HepG2 (cell line): ENCODE measurements around the gene F12. TPM values are rescaled to one million over a fixed set of nuclear protein-coding genes. Genes with fewer than 3 reads are reported as not detected.

Experiments used
- ESRRA ChIP-seq: sonication (generic); formaldehyde crosslinking; IDR thresholded peaks from 2 replicates; pipeline ENCODE4 v1.5.1; 2020; ENCODE audit warnings: mild to moderate bottlenecking, low read depth, missing genetic modification reagents
- FOXK1 ChIP-seq: sonication (generic); formaldehyde crosslinking; IDR thresholded peaks from 2 replicates; pipeline ENCODE4 v1.4.0; 2020; ENCODE audit warnings: low read depth, missing genetic modification reagents, borderline replicate concordance
- FOXK2 ChIP-seq: fragments of 450-650 bp; IDR thresholded peaks from 2 replicates; pipeline ENCODE4 v1.6.1; 2016
- GABPB1 ChIP-seq: IDR thresholded peaks from 2 replicates; pipeline ENCODE4 v1.6.1; 2016; ENCODE audit warnings: mild to moderate bottlenecking, missing genetic modification reagents, moderate library complexity, missing compliant biosample characterization
- GLI4 ChIP-seq: sonication (generic); formaldehyde crosslinking; IDR thresholded peaks from 2 replicates; pipeline ENCODE4 v1.5.1; 2020; ENCODE audit warnings: missing genetic modification reagents, mild to moderate bottlenecking, moderate library complexity, borderline replicate concordance
- HNF1B ChIP-seq: sonication (generic); formaldehyde crosslinking; IDR thresholded peaks from 2 replicates; pipeline ENCODE4 v1.5.1; 2020; ENCODE audit warnings: mild to moderate bottlenecking, moderate library complexity, missing genetic modification reagents
- HNF4A ChIP-seq: sonication (generic); formaldehyde crosslinking; IDR thresholded peaks from 2 replicates; pipeline ENCODE4 v1.4.0; 2020; ENCODE audit warnings: missing genetic modification reagents
- JARID2 ChIP-seq: sonication (generic); formaldehyde crosslinking; IDR thresholded peaks from 2 replicates; pipeline ENCODE4 v1.8.1; 2023; ENCODE audit warnings: missing genetic modification reagents, inconsistent platforms; ENCODE audit not compliant: insufficient replicate concordance
- MED1 ChIP-seq: sonication (generic); formaldehyde crosslinking; IDR thresholded peaks from 2 replicates; pipeline ENCODE4 v1.4.0; 2020; ENCODE audit warnings: missing genetic modification reagents
- RAD21 ChIP-seq: fragments of 450-650 bp; formaldehyde crosslinking; IDR thresholded peaks from 2 replicates; pipeline ENCODE4 v1.5.0; 2020; ENCODE audit warnings: mild to moderate bottlenecking
- RAD51 ChIP-seq: fragments of 450-650 bp; IDR thresholded peaks from 2 replicates; pipeline ENCODE4 v1.6.1; 2016; ENCODE audit warnings: borderline replicate concordance
- SUZ12 ChIP-seq: fragments of 150-350 bp; IDR thresholded peaks from 2 replicates; pipeline ENCODE4 v1.6.1; 2014; ENCODE audit warnings: low read depth, low read length
- ZFAT ChIP-seq: sonication (generic); formaldehyde crosslinking; conservative IDR thresholded peaks from 2 replicates; pipeline ENCODE4 v1.8.1; 2023; ENCODE audit warnings: missing genetic modification reagents, inconsistent platforms
- ZFP36L1 ChIP-seq: sonication (generic); formaldehyde crosslinking; IDR thresholded peaks from 2 replicates; pipeline ENCODE4 v1.8.0; 2022; ENCODE audit warnings: mild to moderate bottlenecking, missing genetic modification reagents, moderate library complexity
- ZFX ChIP-seq: sonication (generic); formaldehyde crosslinking; IDR thresholded peaks from 2 replicates; pipeline ENCODE4 v1.4.0; 2020; ENCODE audit warnings: mild to moderate bottlenecking, low read depth, missing genetic modification reagents, moderate library complexity
- ZNF124 ChIP-seq: sonication (generic); formaldehyde crosslinking; IDR thresholded peaks from 2 replicates; pipeline ENCODE4 v1.4.0; 2020; ENCODE audit warnings: missing genetic modification reagents
- ZNF142 ChIP-seq: sonication (generic); formaldehyde crosslinking; IDR thresholded peaks from 2 replicates; pipeline ENCODE4 v1.4.0; 2020; ENCODE audit warnings: missing genetic modification reagents
- ZNF792 ChIP-seq: IDR thresholded peaks from 2 replicates; pipeline ENCODE4 v1.6.1; 2016
- polyA plus RNA-seq, 8 experiments: library from polyadenylated mRNA; depleted of rRNA in 3 of 8; stranded (reverse) in 7 of 8; unstranded in 1 of 8; fragments of >200 nt; fragmentation: Illumina TruSeq in 4 of 8; extraction: Trizol in 4 of 8; gene quantifications; 2 replicates each; pipeline versions ENCODE4 v1.2.1 to v1.2.3, GENCODE V29; 2011 to 2016; ENCODE audit warnings: low read depth in 4 of 8, missing spikeins in 1 of 8, mixed read lengths in 1 of 8; ENCODE audit not compliant: insufficient read depth in 1 of 8
- total RNA-seq, 5 experiments: library from RNA; depleted of rRNA; stranded (reverse); fragments of >200 nt; fragmentation: Illumina TruSeq; extraction: Trizol; gene quantifications; 2 replicates each; pipeline ENCODE4 v1.2.3, GENCODE V29; 2016; ENCODE audit warnings: low read depth in 1 of 5
- TF ChIP-seq, protein P1 (sequence below): sonication (generic); formaldehyde crosslinking; IDR thresholded peaks from 2 replicates; pipeline ENCODE4 v1.8.1; 2022; ENCODE audit warnings: mild to moderate bottlenecking, missing genetic modification reagents
- TF ChIP-seq, protein P2 (sequence below): sonication (generic); formaldehyde crosslinking; IDR thresholded peaks from 2 replicates; pipeline ENCODE4 v1.4.0; 2020; ENCODE audit warnings: missing genetic modification reagents

F12 gene
- total and polyA plus RNA-seq, 2 of the 13 experiments (the other 11 are each of a cell fraction or from before 2014, with no cell fraction given): 2.5 to 3.0 TPM

- TF ChIP-seq, protein P1, sequence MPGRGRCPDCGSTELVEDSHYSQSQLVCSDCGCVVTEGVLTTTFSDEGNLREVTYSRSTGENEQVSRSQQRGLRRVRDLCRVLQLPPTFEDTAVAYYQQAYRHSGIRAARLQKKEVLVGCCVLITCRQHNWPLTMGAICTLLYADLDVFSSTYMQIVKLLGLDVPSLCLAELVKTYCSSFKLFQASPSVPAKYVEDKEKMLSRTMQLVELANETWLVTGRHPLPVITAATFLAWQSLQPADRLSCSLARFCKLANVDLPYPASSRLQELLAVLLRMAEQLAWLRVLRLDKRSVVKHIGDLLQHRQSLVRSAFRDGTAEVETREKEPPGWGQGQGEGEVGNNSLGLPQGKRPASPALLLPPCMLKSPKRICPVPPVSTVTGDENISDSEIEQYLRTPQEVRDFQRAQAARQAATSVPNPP (CRISPR knock-in tag): no peak
- 0 out of 2 replicates have a peak, but pooled peaks have one; percentile 2 for TF ChIP-seq ZFAT
- TF ChIP-seq FOXK2: no peak
- TF ChIP-seq GABPB1 (CRISPR knock-in tag): peak; percentile 78; the same call in 1 of the 2 replicates
- peak; percentile 26; the same call in 1 of the 2 replicates for TF ChIP-seq FOXK1 (CRISPR knock-in tag)
- peak; percentile 97 for TF ChIP-seq RAD21 (CRISPR knock-in tag)
- TF ChIP-seq SUZ12: no peak
- no peak for TF ChIP-seq RAD51
- TF ChIP-seq HNF4A (CRISPR knock-in tag): peak; percentile 12; the same call in 1 of the 2 replicates
- TF ChIP-seq, protein P2, sequence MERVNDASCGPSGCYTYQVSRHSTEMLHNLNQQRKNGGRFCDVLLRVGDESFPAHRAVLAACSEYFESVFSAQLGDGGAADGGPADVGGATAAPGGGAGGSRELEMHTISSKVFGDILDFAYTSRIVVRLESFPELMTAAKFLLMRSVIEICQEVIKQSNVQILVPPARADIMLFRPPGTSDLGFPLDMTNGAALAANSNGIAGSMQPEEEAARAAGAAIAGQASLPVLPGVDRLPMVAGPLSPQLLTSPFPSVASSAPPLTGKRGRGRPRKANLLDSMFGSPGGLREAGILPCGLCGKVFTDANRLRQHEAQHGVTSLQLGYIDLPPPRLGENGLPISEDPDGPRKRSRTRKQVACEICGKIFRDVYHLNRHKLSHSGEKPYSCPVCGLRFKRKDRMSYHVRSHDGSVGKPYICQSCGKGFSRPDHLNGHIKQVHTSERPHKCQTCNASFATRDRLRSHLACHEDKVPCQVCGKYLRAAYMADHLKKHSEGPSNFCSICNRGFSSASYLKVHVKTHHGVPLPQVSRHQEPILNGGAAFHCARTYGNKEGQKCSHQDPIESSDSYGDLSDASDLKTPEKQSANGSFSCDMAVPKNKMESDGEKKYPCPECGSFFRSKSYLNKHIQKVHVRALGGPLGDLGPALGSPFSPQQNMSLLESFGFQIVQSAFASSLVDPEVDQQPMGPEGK (CRISPR knock-in tag): peak; percentile 17; the same call in 1 of the 2 replicates
- TF ChIP-seq JARID2: no peak
- no peak for TF ChIP-seq GLI4
- TF ChIP-seq HNF1B (CRISPR knock-in tag): peak; percentile 32; the same call in 1 of the 2 replicates
- peak; percentile 67; the same call in 1 of the 2 replicates for TF ChIP-seq ZNF124
- no peak for TF ChIP-seq ZFP36L1 (CRISPR knock-in tag)
- no peak for TF ChIP-seq ESRRA (CRISPR knock-in tag)
- TF ChIP-seq MED1 (CRISPR knock-in tag): peak; percentile 60
- 0 out of 2 replicates have a peak, but pooled peaks have one; percentile 22 for TF ChIP-seq ZNF142 (CRISPR knock-in tag)
- no peak for TF ChIP-seq ZNF792 (CRISPR knock-in tag)
- no peak for TF ChIP-seq ZFX (CRISPR knock-in tag)
Observed at GRCh38 chr5:177454397-177455035, 45.2 kb upstream of the F12 start (continued).
